IPS-18c (cell line): Measurements from ENCODE around the gene SNX17.

ENCODE experiments used
- H3K4me3 ChIP-seq: 2 replicates; pipeline ENCODE4 v1.7.0; 2013; ENCODE audit warnings: low read depth, mild to moderate bottlenecking, low read length, moderate library complexity; ENCODE audit not compliant: insufficient read depth
- H3K9me3 ChIP-seq: one replicate; pipeline ENCODE4 v1.6.1; 2013; ENCODE audit warnings: mild to moderate bottlenecking, low read length, moderate library complexity; ENCODE audit not compliant: control insufficient read depth, insufficient read depth

Gene SNX17

DNA sequence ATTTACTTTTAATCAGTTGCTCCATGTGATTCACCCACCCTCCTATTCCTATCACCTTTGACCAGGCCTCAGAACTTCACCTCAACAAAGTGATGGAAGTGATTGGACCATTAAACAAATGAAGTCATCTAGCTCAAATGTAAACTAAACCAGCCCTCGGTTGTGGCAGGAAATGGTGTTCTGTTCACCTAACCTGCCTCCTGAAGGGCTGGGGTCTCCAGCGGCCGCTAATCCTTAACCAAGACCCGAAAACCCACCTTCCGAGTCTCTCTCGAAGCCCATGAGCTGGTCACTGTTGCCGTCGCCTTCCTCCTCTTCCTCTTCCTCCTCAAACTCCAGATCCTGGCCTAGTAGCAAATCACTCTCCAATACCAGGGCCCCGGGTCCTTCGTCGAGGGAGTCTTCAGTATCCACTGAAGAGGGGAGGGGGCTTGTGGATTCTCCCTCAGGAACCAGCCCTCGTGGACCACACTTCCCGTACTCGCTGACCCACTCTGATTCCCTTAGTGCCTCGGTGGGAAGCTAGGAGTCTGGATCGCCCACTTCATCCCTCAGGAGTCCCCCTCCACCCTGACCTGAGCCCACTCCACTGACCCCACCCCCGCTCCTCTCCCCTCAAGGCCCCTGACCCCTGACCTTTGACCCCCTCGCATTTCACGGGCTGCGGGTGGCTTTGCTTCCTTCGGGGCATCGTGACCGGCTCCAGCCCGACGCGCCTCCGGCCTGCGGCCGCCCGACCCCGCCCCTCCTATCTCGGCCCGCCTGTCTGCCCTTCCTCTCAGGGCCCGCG is 9.6 kb downstream of the SNX17 start:
- peak overlapping the region; percentile 60 for H3K4me3 ChIP-seq

DNA sequence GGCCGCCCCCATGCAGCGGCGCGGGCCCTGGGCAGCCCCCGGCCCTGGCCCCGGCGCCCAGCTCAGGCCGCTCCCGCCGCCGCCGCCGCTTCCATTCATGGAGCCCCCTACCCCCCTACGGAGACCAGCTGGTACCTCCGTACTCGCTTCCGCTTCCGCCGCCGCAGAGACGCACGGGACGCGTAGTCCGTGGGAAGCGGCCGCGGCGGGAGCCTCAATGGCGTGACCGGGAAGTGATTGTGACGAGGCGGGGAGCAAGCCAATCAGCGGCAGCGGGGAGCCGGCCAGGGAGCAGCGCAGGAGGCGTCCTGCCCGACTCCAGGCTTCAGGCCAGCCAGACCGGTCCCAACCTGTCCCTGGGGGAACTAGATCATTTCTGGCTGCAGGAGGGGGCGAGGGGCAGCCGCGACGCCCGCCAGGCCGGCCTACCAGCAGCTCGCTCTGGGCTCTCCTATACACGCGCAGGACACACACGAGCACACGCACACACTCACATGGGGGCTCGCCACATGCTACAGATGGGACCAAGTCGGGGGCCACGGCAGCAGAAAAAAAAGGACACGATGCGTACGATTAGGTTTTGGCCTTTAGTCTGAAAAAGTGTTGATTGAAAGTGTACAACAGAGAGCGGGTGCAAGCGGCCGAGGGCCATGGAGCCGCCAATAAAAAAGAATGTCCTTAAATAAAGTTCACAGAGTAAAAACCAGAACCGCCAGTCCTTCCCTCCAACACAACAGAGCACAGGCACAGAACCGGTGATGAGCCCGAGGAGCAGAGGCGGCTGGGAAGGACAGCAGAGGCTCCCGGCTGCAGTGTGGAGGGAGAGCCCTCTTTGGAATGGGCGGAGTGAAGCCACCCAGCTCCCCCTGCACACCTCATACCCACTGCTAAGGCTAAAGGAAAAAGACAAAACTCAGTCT is 10.5 kb downstream of the SNX17 start, which contains the start of gene ZNF513:
TSS of gene ZNF513 (minus strand) at position 109 of the 920 bp plus-strand sequence. CDS start 208 bp downstream, outside the sequence.
- peak within 1 kb of the TSS; percentile 60 for H3K4me3 ChIP-seq
- no peaks in the 10 kb centered on the region for H3K9me3 ChIP-seq

More for the DNA sequence above, 9.6 kb downstream of the SNX17 start:
- no peaks in the 10 kb centered on the region for H3K9me3 ChIP-seq

DNA sequence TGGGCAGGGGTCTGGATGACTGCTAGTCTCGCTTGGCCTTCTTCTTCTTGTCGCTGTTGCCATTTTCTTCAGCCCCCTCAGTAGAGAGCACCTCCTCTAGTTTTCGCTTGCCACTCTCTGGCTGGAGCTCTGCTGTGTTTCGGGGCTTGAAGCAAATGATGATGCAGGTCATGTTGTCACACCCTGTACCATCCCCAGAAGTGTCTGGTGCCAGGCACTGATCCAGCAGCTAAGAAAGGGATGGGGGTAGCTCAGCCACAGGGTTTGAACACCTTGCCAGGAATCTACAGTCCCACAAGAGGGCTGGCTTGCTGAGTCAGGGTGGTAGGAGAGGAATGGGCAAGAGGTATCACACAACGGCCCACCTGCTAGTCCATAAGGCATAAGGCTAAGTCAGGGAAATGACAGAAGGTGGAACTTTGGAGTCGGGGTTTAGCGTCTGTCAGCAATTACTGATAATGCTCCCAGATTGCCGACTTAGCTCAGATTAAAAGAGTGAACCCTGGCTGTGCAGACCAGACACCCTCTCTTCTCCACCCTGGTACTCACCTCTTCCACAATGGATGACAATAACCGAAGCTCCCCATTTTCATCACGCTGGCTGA is 11.3 kb downstream of the SNX17 start:
- Histone ChIP-seq H3K4me3 (peak overlapping the region; percentile 60), H3K9me3 (no peaks in the 10 kb centered on the region)

DNA sequence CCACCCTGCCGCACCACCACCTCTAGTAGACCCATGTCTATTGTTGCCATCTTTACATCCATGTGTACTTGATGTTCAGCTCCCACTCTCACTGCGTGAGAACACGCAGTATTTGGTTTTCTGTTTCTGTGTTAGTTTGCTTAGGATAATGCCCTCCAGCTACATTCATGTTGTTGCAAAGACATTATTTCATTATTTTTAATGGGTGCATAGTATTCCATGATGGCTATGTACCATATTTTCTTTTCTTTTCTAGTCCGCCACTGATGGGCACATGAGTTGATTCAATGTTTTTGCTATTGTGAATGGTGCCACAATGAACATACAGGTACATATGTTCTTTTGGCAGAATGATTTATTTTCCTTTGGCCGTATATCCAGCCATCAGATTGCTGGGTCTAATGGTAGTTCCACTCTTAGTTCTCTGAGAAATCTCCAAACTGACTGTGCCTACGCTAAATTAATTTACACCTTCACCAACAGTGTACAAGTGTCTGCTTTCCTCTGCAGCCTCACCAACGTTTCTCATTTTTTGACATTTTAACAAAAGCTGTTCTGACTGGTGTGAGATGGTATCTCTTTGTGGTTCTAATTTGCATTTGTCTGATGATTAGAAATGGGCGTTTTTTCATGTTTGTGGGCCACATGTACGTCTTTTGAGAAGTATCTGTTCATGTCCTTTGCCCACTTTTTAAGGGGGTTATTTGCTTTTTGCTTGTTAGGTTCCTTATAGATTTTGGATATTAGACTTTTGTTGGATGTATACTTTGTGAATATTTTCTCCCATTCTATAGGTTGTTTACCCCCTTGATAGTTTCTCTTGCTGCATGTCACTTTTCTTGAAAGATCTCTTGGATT is 20.6 kb downstream of the SNX17 start:
- no peak overlapping the region for H3K4me3 ChIP-seq

DNA sequence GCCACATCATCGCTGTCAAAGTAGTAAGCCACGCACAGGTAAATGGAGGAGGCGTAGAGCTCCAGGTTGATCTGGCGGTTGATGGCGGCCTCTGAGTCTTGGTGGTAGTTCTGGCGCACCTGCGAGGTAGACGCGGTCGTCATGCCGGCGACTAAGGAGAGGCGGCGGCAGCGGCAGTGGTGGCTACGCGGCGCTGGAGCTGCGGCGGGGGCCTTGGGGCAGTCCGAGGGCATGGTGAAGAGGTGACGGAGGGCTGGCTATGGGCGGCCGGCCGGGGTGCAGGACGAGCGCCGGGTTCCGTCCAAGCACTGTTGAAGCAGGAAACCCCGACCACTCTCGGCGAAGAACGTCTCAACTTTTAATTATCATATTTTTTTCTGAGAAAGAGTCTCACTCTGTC is 22.8 kb downstream of the SNX17 start:
- Histone ChIP-seq H3K4me3 (no peak overlapping the region), H3K9me3 (no peaks in the 10 kb centered on the region)

More for the DNA sequence above, 20.6 kb downstream of the SNX17 start:
- no peaks in the 10 kb centered on the region for H3K9me3 ChIP-seq

DNA sequence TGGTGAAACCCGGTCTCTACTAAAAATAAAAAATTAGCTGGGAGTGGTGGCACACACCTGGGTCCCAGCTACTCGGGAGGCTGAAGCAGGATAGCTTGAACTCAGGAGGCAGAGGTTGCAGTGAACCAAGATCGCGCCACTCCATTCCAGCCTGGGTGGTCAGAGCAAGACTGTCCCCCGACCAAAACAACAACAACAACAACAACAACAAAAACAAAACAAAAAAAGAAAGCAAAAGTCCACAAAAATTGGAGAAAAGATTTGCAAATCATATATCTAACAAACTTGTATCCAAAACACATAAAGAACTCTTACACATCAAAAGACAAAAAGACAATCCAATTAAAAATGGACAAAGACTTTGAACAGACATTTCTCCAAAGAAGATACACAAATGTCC is 28.5 kb downstream of the SNX17 start:
- Histone ChIP-seq H3K9me3 (no peaks in the 10 kb centered on the region), H3K4me3 (no peak overlapping the region)

DNA sequence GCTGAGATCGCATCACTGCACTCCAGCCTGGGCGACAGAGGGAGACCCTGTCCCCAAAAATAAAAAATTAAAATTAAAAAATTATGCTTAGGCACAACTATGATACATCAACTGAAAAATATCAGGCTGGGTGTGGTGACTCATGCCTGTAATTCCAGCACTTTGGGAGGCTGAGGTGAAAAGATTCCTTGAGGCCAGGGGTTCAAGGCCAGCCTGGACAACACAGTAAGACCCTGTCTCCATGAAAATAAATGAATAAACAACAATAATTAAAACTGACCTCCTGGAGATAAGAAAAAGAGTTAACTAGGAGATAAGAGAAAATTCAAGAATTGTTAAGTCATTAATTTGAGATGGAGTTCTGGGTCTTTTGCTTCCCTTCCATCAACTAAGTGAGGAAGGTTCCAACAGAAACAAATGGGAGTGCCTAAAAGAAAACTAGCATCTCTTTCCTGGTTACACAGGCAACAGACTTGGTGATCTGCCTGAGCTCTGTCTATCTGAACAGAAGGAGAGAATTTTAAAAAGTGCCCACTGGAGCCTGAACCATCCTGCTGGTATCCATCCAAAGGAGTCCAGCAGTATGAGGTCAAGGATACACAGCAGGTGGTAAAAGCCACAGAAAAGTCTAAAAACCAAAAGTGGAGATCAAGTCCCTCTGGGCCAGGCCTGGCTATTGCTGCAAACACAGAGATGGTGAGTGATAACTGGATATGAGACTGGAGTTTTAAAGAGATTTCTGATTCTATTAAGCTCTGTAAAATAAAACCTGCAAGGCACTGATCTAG is 30.1 kb downstream of the SNX17 start:
- Histone ChIP-seq H3K4me3 (no peak overlapping the region), H3K9me3 (no peaks in the 10 kb centered on the region)

DNA sequence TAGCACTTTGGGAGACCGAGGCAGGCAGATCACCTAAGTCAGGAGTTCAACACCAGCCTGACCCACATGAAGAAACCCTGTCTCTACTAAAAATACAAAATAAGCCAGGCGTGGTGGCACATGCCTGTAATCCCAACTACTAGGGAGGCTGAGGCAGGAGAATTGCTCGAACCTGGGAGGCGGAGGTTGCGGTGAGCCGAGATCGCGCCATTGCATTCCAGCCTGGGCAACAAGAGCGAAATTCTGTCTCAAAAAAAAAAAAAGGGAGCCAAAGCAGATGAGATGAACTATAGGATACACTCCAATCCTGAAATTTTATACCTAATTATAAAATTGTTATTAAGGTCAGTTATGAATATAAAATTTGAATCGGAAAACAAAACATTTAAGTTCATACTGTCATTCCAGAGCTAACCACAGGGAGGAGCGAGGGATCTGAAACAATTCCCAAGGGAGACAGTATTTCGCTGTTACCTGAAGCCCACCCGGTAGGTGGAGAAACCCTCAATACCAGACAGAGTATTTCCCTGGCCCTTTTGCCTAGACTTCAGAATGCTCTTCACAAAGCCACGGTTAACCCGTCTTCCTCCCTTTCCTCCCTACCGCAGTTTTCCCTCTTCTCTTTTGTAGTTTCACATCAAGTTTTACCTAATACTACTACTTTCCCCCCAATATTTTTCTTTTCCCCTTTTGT is 37.5 kb downstream of the SNX17 start:
- peak overlapping the region; percentile 93 for H3K4me3 ChIP-seq
- peaks cover 2% of the 10 kb centered on the region for H3K9me3 ChIP-seq

DNA sequence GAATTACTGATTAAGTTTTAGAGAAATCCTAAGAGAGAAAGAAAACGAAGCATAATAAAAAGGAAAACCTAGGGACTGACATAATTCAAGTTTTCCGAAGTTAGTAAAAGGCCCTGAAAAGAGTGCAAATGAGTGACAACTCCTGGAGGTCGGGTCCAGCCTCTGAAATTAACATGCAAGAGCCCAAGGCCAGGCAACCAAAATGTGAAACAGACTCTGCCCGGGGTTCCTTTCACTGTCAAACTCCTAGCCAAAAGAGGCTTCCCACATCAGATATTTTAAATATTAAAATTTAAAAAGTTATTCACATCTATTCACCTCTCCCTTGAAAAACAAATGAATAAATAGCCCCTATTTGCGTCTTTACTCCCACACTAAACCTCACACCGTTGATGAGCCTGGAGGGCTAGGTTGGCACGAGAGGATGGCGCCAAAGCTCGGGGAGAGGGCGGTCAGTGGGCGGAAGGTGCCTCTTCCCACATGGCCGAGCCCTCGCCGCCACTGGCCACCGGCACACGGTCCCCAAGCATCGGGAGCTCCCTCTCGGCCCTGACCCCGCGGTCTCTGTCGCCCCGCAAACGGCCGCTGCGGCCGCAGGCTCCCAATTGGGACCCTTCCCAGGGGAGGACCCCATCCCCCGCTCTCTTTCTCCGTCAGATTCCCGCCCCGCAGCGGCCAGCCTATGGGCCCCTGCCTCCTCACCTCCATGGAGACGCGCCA is 38.3 kb downstream of the SNX17 start:
- peak overlapping the region; percentile 93 for H3K4me3 ChIP-seq
- H3K9me3 ChIP-seq = peaks cover 2% of the 10 kb centered on the region

DNA sequence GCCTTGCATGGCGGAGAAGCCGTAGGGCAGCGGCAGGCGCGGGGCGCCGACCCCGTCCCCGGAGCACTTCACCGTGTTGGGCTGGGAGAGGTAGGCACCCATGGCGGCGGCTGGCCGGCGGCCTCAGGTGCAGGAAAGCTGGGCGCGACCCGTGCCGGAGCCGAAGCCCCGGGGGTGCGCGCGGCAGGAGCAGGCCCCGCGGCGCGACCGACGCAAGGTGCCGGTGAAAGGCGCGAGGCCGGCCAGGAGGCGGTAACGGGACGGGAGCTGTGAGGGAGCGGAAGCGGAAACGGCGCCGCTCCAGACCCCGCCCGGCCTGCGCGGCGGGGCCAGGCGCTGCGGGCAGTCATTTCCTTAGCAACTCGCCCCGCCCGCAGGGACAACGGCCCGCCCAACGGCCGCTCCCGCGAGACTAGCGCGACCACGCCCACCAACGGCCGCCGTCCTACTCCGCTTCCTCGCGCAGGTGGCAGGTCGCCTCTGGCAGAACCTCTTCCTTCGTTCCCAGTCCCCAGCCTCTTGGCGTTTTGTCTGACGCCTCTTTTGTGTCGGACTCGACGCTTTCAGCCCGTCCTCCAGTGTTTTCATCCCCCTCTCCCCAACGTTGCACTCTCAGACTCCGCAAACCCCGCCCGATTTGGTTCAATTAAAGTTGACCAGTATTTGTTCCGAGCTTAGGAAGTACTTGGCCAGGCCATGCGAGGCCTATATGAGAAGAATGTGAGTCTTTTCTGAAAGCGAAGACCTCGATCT is 39.1 kb downstream of the SNX17 start, which contains the start of gene PPM1G:
TSS of gene PPM1G (minus strand) at position 271 of the 753 bp plus-strand sequence. CDS start at position 102, 169 bp downstream.
- H3K9me3 ChIP-seq = peaks cover 2% of the 10 kb centered on the region
- peak within 1 kb of the TSS; percentile 93 for H3K4me3 ChIP-seq

DNA sequence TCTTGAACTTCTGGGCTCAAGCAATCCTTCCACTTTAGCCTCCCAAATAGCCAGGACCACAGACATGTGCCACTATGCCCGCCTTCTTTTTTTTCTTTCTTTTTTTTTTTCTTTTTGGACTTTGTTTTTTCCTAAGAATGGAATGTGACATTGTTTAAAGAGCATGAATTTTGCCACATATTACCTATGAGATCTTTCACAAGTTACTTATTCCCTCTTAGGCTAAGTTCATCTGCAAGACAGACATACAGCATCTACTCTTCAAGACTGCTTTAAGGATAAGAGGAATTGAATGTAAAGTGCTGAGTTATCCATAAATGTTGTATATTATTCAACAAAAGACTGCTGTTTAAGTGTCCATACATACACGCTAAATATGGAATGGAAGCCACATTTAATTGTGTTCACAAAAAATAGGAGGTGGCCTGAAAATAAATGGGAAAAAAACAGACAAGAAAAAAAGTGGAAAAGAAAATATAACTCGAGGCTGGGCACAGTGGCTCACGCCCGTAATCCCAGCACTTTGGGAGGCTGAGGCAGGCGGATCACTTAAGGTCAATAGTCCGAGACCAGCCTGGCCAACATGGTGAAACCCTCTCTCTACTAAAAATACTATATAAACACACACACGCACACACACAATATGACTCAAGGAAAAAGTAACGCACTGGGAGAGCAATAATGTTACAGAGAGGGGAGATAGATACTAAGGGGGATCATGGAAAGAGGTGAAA is 42.2 kb downstream of the SNX17 start:
- H3K9me3 ChIP-seq = peaks cover 2% of the 10 kb centered on the region
- H3K4me3 ChIP-seq = no peak overlapping the region

DNA sequence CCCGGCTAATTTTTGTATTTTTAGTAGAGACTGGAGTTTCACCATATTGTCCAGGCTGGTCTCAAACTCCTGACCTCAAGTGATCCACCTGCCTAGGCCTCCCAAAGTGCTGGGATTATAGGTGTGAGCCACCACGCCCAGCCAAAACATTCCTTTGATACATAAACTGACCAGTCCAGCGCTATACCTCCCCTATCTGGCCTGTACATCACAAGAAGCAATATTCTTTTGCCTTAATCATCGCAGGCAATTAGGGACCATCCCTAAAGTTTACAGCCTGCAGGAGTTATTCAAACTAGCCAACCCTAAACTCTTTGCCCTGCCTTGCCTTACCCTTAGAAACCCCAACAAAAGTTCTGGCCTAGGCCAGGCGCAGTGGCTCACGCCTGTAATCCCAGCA is 45.7 kb downstream of the SNX17 start:
- no peak overlapping the region for H3K4me3 ChIP-seq
- peaks cover under 1% of the 10 kb centered on the region for H3K9me3 ChIP-seq

DNA sequence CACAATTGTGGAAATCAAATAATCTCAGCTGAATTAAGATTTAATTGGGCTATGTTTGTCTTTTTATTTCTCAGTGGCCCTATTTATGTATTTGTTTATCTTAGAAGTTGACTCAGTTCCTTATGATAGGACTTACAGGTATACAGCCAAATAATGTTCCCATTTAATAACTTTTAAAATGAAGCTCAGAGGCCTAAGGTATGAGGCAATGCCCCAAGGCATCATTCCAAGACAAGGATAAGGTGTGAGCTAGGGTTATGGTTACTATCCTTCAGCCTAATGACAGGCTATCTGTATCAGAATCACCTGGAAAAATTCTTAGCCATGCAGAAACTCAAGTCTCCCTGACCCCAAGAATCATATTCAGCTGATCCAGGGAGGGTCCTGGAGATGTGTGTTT is 50.6 kb downstream of the SNX17 start:
- no peaks in the 10 kb centered on the region for H3K9me3 ChIP-seq

More for the DNA sequence above, 50.6 kb downstream of the SNX17 start:
- H3K4me3 ChIP-seq = no peak overlapping the region
